GM18505 (cell line): Measurements from ENCODE around the gene KCNG2.

Experiments
- ATAC-seq: cut with Tn5 transposase; IDR thresholded peaks from one replicate; pipeline ENCODE4 v1.9.1; 2021; ENCODE audit not compliant: unreplicated experiment
- POLR2A ChIP-seq: IDR thresholded peaks from 4 replicates; pipeline ENCODE4 v1.6.1; 2011; ENCODE audit warnings: borderline replicate concordance; ENCODE audit not compliant: insufficient read depth, insufficient read length; ENCODE audit errors: extremely low read depth

KCNG2 gene

GRCh38 chr18:79756143-79756500 lies 41.6 kb upstream of the KCNG2 start:
- TF ChIP-seq POLR2A: no peak
- ATAC-seq: no peak

- no peak for TF ChIP-seq POLR2A
- no peak for ATAC-seq
These were observed 40.9 kb upstream of the KCNG2 start for GRCh38 chr18:79756826-79757225.

GRCh38 chr18:79760348-79760747 lies 37.4 kb upstream of the KCNG2 start:
- ATAC-seq: no peak

GRCh38 chr18:79760881-79761280 lies 36.9 kb upstream of the KCNG2 start:
- no peak for TF ChIP-seq POLR2A
- ATAC-seq: no peak

More at GRCh38 chr18:79760348-79760747, 37.4 kb upstream of the KCNG2 start:
- no peak for TF ChIP-seq POLR2A

GRCh38 chr18:79763407-79763806 lies 34.3 kb upstream of the KCNG2 start:
- no peak for ATAC-seq
- no peak for TF ChIP-seq POLR2A

- no peak for ATAC-seq
- no peak for TF ChIP-seq POLR2A
These were observed 33.6 kb upstream of the KCNG2 start for GRCh38 chr18:79764131-79764530.

- ATAC-seq: no peak
- TF ChIP-seq POLR2A: no peak
These were observed 32.1 kb upstream of the KCNG2 start for GRCh38 chr18:79765491-79766245.

GRCh38 chr18:79766308-79766707 lies 31.4 kb upstream of the KCNG2 start:
- no peak for TF ChIP-seq POLR2A
- ATAC-seq: no peak

- no peak for TF ChIP-seq POLR2A
- no peak for ATAC-seq
These were observed 29.0 kb upstream of the KCNG2 start for GRCh38 chr18:79768745-79769144.

GRCh38 chr18:79769698-79770500 lies 27.8 kb upstream of the KCNG2 start:
- TF ChIP-seq POLR2A: no peak
- ATAC-seq: no peak

GRCh38 chr18:79770501-79770815 lies 27.3 kb upstream of the KCNG2 start:
- no peak for TF ChIP-seq POLR2A
- no peak for ATAC-seq

GRCh38 chr18:79770826-79771225 lies 26.9 kb upstream of the KCNG2 start:
- TF ChIP-seq POLR2A: no peak
- no peak for ATAC-seq

- no peak for ATAC-seq
- TF ChIP-seq POLR2A: no peak
These were observed 26.2 kb upstream of the KCNG2 start for GRCh38 chr18:79771446-79772107.
